GM18498 (cell line): Measurements from ENCODE around the gene SVIL.
"Not testable (repeated sequence)": the region's sequence is repeated elsewhere in the genome, so short reads cannot be mapped to it uniquely, and the experiment has no call there.

ENCODE experiments used
- ATAC-seq: cut with Tn5 transposase; IDR thresholded peaks from one replicate; pipeline ENCODE4 v1.9.1; 2021; ENCODE audit warnings: mild to moderate bottlenecking, moderate library complexity; ENCODE audit not compliant: unreplicated experiment

SVIL gene

DNA sequence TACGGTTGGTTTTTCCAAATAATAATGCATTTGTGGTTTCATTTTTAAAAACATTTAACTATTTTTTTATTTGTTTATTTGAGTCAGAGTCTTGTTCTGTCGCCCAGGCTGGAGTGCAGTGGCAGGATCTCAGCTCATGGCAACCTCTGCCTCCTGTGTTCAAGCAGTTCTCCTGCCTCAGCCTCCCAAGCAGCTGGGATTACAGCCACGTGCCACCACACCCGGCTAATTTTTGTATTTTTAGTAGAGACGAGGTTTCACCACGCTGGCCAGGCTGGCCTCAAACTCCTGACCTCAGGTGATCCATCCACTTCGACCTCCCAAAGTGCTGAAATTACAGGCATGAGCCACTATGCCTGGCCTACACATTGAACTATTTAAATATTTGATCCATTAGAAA lies 28.1 kb downstream of the SVIL start:
- not testable (repeated sequence) for ATAC-seq

DNA sequence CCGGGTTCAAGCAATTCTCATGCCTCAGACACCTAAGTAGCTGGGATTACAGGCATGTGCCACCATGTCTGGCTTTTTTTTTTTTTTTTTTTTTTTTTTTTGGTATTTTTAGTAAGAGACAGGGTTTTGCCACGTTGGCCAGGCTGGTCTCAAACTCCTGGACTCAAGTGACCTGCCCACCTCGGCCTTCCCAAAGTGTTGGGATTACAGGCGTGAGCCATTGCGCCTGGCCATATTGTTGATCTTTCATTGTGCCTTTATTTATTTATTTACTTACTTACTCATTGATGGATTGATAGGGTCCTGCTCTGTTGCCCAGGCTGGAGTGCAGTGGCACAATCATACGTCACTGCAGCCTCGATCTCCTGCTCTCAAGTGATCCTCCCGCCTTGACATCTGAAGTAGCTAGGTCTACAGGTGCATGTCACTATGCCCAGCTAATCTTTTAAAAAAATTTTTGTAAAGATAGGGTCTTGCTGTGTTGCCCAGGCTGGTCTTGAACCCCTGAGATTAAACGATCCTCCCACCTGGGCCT lies 30.4 kb downstream of the SVIL start:
- no peak for ATAC-seq

GRCh38 chr10:29603223-29603896 lies 31.4 kb downstream of the SVIL start:
- no peak for ATAC-seq

DNA sequence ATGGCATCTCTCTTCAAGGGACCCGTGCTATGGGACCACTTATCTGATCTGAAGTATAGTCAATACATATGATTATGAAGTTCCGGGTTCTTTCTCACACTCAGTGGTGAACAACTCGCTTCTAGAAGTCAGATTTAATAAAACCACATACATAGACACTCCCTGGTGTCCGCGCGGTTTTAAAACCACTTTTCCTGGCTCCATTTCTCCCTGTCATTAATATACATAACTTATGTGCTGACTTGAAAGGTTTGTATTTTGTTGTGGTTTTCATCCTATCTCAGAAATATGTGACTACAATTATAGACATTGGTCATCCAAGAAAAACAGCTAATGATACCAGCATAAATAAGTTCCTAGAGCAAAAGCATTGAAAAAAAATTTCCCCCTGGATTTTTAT lies 34.0 kb downstream of the SVIL start:
- no peak for ATAC-seq

GRCh38 chr10:29600067-29600466 lies 34.7 kb downstream of the SVIL start:
- ATAC-seq, result no peak

DNA sequence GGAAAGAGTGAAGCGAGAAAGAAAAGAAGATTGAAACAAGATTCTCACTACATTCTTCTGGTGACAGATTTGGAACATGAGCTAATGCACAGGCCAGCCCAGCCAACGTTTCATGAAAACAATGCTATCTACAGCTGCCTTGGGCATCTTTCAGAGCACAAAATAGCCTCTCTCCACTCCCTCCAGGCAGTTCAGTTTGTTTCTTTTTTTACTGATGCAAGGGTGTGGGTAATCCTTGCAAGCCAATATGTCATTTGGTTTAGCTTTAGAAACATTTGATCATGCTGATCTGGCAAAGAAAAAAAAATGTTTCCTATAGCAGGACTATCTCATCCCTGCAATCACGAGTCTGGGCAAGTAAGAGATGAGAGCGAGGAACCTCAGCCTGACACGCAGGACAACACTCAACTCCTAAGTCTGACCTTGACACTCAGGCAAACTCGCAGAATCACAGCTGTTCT lies 35.9 kb downstream of the SVIL start:
- no peak for ATAC-seq

DNA sequence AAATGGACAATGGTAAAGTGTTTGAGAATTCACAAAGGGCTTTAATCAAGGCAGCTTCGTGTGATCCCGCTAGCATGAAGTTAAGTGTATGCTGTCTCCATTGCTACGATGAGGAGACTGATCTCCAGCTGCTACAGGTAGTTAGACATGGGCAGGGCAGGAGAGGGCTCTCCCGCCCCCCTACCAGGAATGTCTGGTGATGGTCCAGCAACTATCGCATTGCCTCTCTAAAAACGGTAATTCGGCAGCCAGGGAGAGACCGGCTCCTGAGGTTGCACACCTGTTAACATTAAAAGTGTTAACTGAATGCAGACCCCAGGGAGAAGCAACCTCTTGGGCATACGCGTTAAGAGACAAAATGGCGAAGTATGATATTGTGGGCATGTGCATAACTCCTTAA lies 37.9 kb downstream of the SVIL start:
- ATAC-seq, result no peak

- ATAC-seq, result no peak
Observed at GRCh38 chr10:29596356-29596755, 38.4 kb downstream of the SVIL start.

DNA sequence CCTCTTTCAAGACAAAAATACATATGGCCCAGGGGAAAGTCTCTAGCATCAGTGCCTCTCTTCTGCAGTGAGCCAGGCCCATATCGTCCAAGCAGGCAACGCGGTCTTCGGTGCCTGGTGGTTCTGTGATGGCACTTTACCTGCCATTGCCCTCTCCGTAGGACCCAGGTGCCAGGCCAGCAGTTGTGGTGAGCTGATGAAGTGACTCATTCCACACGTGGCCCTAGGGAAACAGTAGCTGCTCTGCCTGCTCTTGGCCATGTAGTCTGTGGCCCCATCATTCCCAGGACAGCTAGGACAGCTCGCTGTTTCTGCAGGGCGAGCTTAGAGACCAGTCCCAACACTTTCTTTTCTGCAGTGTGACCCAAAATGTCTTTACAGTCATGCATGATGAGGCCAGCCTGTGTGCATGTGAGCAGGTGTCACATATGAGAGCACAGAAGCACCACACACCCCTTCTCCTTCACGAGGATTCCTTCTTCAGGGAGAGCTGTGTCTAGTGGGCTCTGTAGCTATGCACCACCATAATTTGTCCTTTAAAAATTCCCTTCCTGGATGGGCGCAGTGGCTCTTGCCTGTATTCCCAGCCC lies 39.0 kb downstream of the SVIL start:
- ATAC-seq, result no peak

DNA sequence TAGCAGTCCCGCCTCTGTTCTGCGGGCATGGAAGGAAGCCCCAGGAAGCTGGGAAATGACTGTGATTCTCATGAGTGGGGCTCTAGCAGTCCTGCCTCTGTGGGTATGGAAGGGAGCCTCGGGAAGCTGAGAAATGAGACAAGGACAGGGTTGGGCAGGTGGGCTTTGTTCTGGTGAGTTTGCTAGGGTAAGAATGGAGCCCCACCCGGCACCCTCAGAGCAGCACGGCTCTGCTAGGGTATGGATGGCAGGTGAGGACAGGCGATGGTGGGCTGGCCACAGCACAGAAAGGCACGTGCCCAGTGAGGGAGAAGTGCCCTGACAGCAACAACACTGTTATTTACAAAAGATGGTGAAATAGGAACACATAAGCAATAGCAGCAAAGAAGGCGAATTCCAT lies 39.6 kb downstream of the SVIL start:
- ATAC-seq, result no peak

GRCh38 chr10:29591651-29591968 lies 43.2 kb downstream of the SVIL start:
- no peak for ATAC-seq

GRCh38 chr10:29590915-29591650 lies 43.7 kb downstream of the SVIL start:
- ATAC-seq, result no peak

DNA sequence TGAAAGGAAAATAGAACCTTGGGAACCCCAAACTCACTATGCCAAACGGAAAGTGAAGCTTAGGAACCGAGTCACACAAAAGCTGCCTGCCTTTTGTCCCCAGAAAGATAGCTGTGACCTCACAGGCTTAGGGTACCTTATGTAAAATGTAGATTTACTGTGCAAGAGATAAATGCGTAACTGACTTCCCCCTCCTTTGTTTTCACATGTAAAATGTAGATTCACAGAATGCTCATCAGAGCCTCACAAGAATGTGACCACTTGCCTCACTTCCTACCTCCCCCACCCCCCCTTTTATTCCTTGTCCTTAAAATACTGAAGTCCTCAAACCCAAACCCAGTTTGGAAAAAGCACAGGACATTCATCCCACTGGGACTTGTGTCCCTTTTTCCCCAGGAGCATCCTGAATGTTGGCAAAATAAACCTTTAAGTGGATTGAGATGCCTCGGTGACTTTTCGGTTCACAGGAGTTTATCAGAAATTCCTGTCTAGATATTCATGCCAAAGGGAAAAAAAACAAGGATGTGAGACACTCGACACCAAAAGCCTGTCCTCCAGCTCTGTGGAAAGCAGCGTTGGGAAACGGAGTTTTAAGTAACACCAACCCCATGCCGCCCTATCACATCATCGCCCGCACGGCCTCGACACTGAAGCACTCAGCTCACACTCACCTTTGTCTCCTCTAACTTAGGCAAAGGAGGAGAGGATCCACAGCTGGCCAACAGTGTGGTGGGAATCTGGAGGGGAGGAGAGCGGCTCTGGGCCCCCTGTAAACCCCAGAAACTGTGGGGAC lies 45.9 kb downstream of the SVIL start:
- ATAC-seq, result no peak

DNA sequence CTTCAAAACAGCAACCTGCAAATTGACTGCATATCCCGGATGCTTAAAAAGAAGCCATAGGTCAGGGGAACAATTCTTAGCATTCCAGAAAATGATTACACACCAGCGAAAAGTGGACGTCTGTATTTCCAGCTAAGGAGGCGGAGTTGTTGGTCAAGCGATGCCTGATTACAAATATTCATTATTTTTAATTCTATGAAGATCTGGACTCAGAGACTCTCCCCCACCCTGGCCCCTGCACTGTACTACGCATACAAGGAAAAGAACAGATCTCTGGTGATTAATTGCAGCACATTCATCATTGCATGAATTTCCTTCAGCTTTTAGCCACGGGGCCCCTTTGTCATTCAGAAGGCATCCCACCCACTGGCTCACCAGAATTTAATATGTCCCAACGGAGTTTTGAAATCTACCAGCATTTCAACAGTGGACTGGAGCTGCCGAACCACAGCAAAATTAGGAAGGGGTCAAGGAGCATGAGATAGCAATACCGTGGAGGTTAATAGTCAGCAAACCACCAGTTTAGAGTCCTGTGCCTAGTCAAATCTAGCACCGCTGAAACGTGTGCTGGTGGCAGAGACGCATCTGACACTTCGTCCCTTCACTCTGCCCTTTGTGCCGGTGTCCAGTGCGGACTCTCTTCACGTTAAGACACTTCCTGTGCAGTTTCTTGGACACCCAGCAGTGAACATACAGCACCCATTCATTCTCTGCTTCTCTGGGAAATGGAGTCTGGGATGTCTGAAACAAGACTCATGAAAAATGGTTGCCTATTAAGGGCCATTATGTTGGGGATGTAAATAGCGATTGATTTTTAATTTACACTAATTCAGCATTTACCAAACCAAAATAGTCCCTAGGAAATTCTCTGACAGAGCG lies 46.8 kb downstream of the SVIL start:
- ATAC-seq, result not testable (repeated sequence)

- not testable (repeated sequence) for ATAC-seq
Observed at GRCh38 chr10:29587102-29587749, 47.5 kb downstream of the SVIL start.

DNA sequence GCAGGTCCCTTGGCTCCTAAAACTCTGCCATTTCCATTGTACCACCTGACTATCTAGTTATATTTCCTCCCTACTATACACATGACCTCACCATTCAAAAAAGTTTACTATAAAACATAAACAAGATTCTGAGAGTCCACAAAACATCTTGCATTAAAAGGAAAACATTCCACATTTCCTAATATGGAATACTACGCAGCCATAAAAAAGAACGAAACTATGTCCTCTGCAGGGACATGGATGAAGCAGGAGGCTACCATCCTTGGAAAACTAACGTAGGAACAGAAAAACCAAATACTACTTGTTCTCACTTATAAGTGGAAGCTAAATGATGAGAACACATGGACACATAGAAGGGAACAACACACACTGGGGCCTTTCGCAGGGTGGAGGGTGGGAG lies 48.3 kb downstream of the SVIL start:
- ATAC-seq, result no peak

DNA sequence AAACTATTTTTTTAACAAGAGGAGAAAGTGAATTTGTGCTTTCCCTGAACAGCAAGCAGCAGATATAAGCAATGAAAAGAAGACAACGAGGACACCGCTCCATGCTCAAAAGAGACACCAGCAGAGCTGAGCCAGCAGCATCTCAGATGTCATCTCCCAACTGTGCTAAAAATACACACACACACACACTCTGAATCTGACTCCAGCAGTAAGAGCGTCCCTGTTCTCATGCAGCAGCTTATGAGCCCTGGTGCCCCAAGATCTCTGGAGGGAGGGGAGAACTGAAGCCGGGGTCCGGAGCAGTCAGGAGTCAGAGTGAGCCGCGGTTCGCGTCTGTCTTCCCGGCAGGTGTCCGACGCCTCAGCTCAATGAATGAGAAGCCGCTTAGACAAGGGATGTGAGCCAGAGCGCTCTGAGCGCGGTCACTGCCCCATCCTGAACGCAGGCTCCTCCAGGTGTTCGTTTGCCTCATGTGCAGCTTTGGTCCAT lies 49.2 kb downstream of the SVIL start:
- no peak for ATAC-seq

DNA sequence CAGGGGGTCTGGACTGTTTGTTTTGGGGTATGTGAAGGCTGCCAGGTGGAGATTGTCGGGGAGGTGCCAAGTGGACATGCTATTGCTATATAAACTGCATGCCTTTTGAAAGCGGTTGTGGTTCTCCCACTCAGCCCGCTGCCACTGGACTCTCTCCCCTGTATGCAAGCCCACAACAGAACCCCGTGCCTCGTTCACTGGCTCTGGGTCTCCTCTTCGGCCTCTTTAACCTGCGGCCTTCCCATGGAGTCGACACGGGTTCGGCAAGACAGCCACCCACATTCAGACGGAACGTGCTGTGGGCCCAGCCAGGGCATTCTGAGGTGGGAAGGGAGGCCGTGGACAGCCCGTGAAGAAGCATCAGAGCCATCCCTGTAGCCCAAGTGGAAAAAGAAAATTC lies 50.3 kb downstream of the SVIL start:
- ATAC-seq, result no peak

- no peak for ATAC-seq
Observed at GRCh38 chr10:29583674-29584073, 51.1 kb downstream of the SVIL start.

DNA sequence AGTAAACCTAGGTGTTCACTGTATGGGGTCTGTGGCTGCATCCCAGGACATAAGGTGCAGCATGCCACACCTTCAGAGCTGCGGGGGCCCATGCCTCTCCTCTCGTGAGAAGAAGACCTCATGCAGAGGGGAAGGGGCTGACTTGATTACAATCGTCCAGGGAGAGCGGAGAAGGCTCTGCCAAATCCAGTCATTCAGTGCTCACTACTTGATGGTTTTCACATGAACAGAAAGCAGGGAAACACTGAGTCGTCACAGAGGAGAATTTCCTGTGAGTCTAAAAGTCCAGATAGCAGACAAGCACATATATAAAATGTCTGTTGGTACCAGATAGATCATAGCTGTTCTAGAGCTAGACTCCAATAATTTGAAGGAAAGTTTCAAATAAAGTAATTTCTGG lies 52.0 kb downstream of the SVIL start:
- not testable (repeated sequence) for ATAC-seq
